Pancreas (tissue), 10 donors: ENCODE results near the gene PRDM11. TPM values are rescaled to one million over a fixed set of nuclear protein-coding genes. Genes with fewer than 3 reads are reported as not detected.
A peak's percentile ranks its signal among the peaks of the same experiment; 100 is the strongest.

Source experiments
- ATAC-seq, 4 donors: fragments of 200-7000 bp; cut with Tn5 transposase; one replicate each; pipeline versions ENCODE4 v1.8.0 to v1.9.1; 2020; ENCODE audit warnings: mild to moderate bottlenecking in 4 of 4, moderate library complexity in 4 of 4
- DNase-seq, 6 donors: peaks; one replicate each; pipeline ENCODE4 v3.0.0-alpha.2; 2020
- FAIRE-seq: peaks from 2 replicates; lab custom pipeline; 2012; peaks lifted over from hg19 to GRCh38; lab: Jason Lieb, UNC
- H3K27ac ChIP-seq, 4 donors: fragments of 200-600 bp; sonication (generic); 1 replicate in 3 of 4; 2 replicates in 1 of 4; pipeline versions ENCODE4 v1.5.0 to v1.8.0; 2020
- H3K27me3 ChIP-seq, 4 donors: fragments of 200-600 bp; one replicate each; pipeline ENCODE4 v1.8.0; 2021
- H3K36me3 ChIP-seq, 3 donors: fragments of 200-600 bp; sonication (generic) in 1 of 3; one replicate each; pipeline versions ENCODE4 v1.5.0 to v1.8.0; 2020 to 2021
- H3K4me1 ChIP-seq, 3 donors: fragments of 200-600 bp; one replicate each; pipeline ENCODE4 v1.8.0; 2021
- H3K4me3 ChIP-seq, 4 donors: fragments of 200-600 bp; sonication (generic) in 2 of 4; one replicate each; pipeline versions ENCODE4 v1.5.0 to v1.8.0; 2020 to 2021
- H3K9me3 ChIP-seq, 4 donors: fragments of 200-600 bp; one replicate each; pipeline ENCODE4 v1.8.0; 2021
- WGBS, 2 donors: extraction: QIAGEN DNeasy Blood & Tissue Kit; methylation state at CpG; one replicate each; pipeline ENCODE4 v1.1.7; 2013; 5-methylcytosine and 5-hydroxymethylcytosine counted together
- intact Hi-C, 3 donors: fragments of 100-400 bp; cut with DNase I; formaldehyde crosslinking; loops; one replicate each; pipeline versions ENCODE4 v1.11.1 to v1.14.2; 2022
- polyA plus RNA-seq, 2 donors: library from polyadenylated mRNA; stranded (reverse); fragments of 200-250 nt; gene quantifications; one replicate each; pipeline ENCODE4 v1.2.3, GENCODE V29; 2013
- total RNA-seq, 6 donors: library from RNA; stranded (reverse); fragmentation: NEBNext Ultra II Directional in 4 of 6; extraction: Animal tissue kit (Norgen Biotek cat#: 25700) in 4 of 6; gene quantifications; one replicate each; pipeline versions ENCODE4 v1.2.1 to v1.2.4, GENCODE V29; 2021 to 2023
- TF ChIP-seq, protein P1 (sequence below), 4 donors: fragments of 200-600 bp; sonication (generic) in 3 of 4; IDR thresholded peaks; one replicate each; pipeline versions ENCODE4 v1.5.0 to v1.8.0; 2021; ENCODE audit warnings: antibody characterized with exemption in 4 of 4
- donor health status: healthy with polysubstance abuse.
- donor health status: DM: no; HTN: no; CAD: no; lungs with moderate emphysema.
- donor health status: DM: no; HTN: no; CAD: no.
- donor health status: control.
- donor health status: control.
- donor health status: Bipolar disorder and iron deficiency.
- donor health status: DM: yes; HTN: yes; CAD: no.
- donor health status: DM: no; HTN: no; CAD: no.
- donor health status: DM: no; HTN: no; CAD: no.
- donor health status: DM: yes; HTN: yes; CAD: no.

Gene PRDM11
- total and polyA plus RNA-seq, 8 donors = 3.0 to 8.5 (median 6.4) TPM

DNA sequence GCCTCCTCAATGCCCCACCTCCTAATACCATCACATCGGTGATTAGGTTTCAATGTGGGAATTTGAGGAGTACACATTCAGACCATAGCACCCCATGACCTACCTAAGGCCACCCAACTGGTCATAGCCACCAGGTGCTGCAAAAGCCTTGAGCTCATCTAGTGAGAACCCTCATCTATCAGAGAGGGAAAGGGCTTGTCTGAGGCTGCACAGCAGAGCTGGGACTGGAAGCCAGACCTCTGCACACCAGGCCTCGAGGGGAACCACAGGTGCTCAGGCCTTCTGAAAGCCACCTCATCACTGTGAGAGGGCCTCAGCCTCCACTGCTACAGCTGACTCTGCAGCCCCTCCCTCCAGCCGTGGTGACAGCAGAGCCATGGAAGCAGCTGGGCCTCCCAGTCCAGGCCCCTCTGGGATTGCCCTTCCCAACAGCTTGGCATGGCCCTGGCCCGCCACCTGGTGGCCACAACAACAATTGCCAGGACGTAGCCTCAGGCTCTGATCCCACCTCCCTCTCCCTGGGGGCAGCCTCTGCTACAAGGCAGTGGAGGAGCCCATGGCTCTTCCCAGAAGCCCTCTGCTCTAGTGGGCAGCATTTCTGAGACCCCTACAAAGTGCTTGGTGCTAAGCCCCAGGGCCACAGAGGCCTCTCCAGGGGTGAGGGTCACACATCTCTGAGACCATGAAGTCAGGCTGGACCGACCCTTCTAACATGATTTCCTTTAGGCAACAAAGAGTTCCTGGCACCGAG, 41.0 kb upstream of the PRDM11 start:
- Histone ChIP-seq H3K36me3 (no peaks in the 10 kb centered on the region), H3K4me3 (no peak overlapping the region), H3K4me1 (no peaks in the 10 kb centered on the region), H3K9me3 (no peaks in the 10 kb centered on the region), H3K27me3 (no peaks in the 10 kb centered on the region), H3K27ac (no peak overlapping the region)
- TF ChIP-seq, protein P1, sequence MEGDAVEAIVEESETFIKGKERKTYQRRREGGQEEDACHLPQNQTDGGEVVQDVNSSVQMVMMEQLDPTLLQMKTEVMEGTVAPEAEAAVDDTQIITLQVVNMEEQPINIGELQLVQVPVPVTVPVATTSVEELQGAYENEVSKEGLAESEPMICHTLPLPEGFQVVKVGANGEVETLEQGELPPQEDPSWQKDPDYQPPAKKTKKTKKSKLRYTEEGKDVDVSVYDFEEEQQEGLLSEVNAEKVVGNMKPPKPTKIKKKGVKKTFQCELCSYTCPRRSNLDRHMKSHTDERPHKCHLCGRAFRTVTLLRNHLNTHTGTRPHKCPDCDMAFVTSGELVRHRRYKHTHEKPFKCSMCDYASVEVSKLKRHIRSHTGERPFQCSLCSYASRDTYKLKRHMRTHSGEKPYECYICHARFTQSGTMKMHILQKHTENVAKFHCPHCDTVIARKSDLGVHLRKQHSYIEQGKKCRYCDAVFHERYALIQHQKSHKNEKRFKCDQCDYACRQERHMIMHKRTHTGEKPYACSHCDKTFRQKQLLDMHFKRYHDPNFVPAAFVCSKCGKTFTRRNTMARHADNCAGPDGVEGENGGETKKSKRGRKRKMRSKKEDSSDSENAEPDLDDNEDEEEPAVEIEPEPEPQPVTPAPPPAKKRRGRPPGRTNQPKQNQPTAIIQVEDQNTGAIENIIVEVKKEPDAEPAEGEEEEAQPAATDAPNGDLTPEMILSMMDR (IDR thresholded peaks at IDR 0.05) = peak; percentile 84 to 92 (median 90)
- 37 to 39% methylated on average over 7 of the region's 7 CpGs for WGBS, 2 donors
- intact Hi-C loops = loop anchor here (5.0 to 10.0 kb wide), 6 partner anchors 168 to 227 kb away; partner anchors contain the start of gene SYT13 (in 1 of the 3)
- ATAC-seq (peak; percentile 71 to 91 (median 88)), DNase-seq (peak; percentile 52 to 90 (median 76)), FAIRE-seq (no peak)

DNA sequence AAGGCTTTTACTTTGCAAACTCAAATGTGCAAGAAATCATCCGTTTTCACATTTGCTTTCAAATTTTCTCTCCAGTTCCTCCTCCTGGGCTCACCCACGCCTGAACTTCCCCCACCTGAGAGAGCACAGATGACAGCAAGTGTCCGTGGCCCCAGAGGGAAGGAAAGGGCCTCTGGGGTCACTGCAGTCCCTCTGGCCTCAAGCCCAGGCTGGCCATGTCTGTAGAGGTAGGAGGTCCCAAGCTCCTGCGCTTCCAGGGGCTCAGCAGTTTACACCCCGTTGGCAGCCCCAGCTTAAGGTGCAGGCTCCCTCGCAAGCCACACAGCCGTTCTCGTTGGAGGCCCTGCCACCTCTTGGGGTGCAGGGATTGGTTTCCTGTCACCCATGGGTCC, 40.5 kb upstream of the PRDM11 start:
- Histone ChIP-seq H3K9me3 (no peaks in the 10 kb centered on the region), H3K4me3 (no peak overlapping the region), H3K27me3 (no peaks in the 10 kb centered on the region), H3K27ac (no peak overlapping the region), H3K4me1 (no peaks in the 10 kb centered on the region), H3K36me3 (no peaks in the 10 kb centered on the region)
- WGBS, 2 donors = 57% methylated on average over 8 of the region's 8 CpGs
- TF ChIP-seq, protein P1 (IDR thresholded peaks at IDR 0.05) = no peak
- no peak for ATAC-seq
- intact Hi-C loops = loop anchor here (5.0 to 10.0 kb wide), 6 partner anchors 169 to 226 kb away; partner anchors contain the start of gene SYT13 (in 1 of the 3)
- no peak for DNase-seq
- no peak for FAIRE-seq

DNA sequence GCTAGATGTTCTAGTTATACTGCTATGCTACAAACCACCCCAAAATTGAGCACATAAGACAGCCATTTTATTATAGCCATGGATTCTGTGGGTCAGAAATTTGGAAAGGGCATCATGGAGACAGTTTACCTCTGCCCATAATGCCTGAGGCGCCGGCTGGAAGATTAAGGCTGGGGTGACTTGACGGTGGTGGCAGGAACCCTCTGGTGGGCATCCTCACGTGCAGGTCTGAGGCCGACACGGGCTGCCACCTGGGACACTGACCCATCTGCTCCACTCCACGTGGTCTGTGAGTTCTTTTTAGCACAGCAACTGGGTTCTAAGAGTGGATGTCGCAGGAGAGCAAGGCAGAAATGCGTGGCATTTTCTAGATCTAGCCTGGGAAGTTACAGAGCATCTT, 40.0 kb upstream of the PRDM11 start:
- Histone ChIP-seq H3K4me3 (no peak overlapping the region), H3K4me1 (no peaks in the 10 kb centered on the region), H3K36me3 (no peaks in the 10 kb centered on the region), H3K9me3 (no peaks in the 10 kb centered on the region), H3K27ac (no peak overlapping the region), H3K27me3 (no peaks in the 10 kb centered on the region)
- intact Hi-C loops = loop anchor here (5.0 to 10.0 kb wide), 6 partner anchors 169 to 226 kb away; partner anchors contain the start of gene SYT13 (in 1 of the 3)
- TF ChIP-seq, protein P1 (IDR thresholded peaks at IDR 0.05) = no peak
- DNase-seq = no peak
- 56 to 65% methylated on average over 9 of the region's 9 CpGs for WGBS, 2 donors
- no peak for ATAC-seq
- no peak for FAIRE-seq

DNA sequence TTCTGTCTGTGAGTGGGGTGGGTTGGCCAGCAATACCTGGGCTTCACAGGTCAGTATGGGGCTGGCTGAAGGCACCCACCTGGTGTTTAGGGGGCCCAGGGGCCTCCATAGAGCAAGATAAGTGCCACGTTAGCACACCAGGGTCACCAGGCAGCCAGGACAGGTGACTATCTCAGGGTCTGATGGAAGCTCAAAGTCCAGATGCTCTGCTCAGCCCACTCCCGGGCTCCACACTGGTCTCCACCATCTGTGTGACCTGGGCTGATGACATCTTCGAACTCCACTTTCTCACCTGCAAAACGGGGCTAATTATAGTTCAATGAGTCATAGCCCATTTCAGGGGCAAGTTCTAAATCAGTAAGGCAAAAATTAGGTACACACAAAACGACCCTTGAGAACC, 39.4 kb upstream of the PRDM11 start:
- Histone ChIP-seq H3K36me3 (no peaks in the 10 kb centered on the region), H3K4me3 (no peak overlapping the region), H3K4me1 (no peaks in the 10 kb centered on the region), H3K27ac (no peak overlapping the region), H3K9me3 (no peaks in the 10 kb centered on the region), H3K27me3 (no peaks in the 10 kb centered on the region)
- TF ChIP-seq, protein P1 (IDR thresholded peaks at IDR 0.05) = no peak
- no peak for ATAC-seq
- 27 to 29% methylated on average over 5 of the region's 5 CpGs for WGBS, 2 donors
- no peak for FAIRE-seq
- intact Hi-C loops = loop anchor here (5.0 to 10.0 kb wide), 6 partner anchors 170 to 225 kb away; partner anchors contain the start of gene SYT13 (in 1 of the 3)
- no peak for DNase-seq
